GM12892 (cell line): ENCODE measurements around the gene UBN1.

Source experiments
- POLR2A ChIP-seq: IDR thresholded peaks from 2 replicates; pipeline ENCODE4 v1.6.1; 2011; ENCODE audit warnings: low read depth, low read length, control low read depth
- POLR2AphosphoS5 ChIP-seq: IDR thresholded peaks from 2 replicates; pipeline ENCODE4 v1.6.1; 2011; ENCODE audit warnings: low read depth, low read length, control low read depth

DNA sequence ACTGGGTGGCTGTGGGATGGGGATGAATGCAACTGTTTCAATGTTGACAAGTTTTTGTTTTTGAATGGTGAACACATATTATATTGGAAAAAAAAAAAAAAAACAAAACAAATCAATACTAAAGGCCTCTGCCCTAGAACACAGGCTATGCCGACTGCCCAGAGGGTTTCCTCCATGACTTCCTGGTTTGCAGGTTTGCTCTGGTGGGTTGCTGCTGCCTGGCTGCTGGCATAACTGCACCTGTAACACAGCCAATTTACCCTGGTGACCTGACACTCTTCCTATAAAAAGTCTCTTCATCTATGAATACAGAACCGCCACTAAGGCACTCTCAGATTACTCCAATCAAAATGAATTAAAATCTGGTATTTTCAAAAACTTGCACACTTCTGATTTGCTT, 10.6 kb upstream of the UBN1 start:
- TF ChIP-seq POLR2A (no peak), POLR2AphosphoS5 (no peak)
